Fibroblast of lung (primary cell): ENCODE measurements around the gene MARCKSL1. TPM values are rescaled to one million over a fixed set of nuclear protein-coding genes. Genes with fewer than 3 reads are reported as not detected.
A peak's percentile ranks its signal among the peaks of the same experiment; 100 is the strongest.

ENCODE experiments used
- DNase-seq, 2 donors: peaks; one replicate each; pipeline versions ENCODE4 v3.0.0 to v3.0.0-alpha.2; 2010; ENCODE audit warnings: low read depth in 2 of 2
- H2AFZ ChIP-seq: 2 replicates; pipeline ENCODE4 v1.5.1; 2012; ENCODE audit warnings: low read length, control low read depth, inconsistent platforms
- H3K27ac ChIP-seq: 2 replicates; pipeline ENCODE4 v1.5.1; 2011; ENCODE audit warnings: low read length, control low read depth; ENCODE audit not compliant: insufficient read depth
- H3K27me3 ChIP-seq: 2 replicates; pipeline ENCODE4 v1.5.1; 2011; ENCODE audit warnings: mild to moderate bottlenecking, low read length; ENCODE audit not compliant: control insufficient read depth, insufficient read depth
- H3K36me3 ChIP-seq: 2 replicates; pipeline ENCODE4 v1.5.1; 2011; ENCODE audit warnings: low read length; ENCODE audit not compliant: control insufficient read depth, insufficient read depth
- H3K4me1 ChIP-seq: 2 replicates; pipeline ENCODE4 v1.5.1; 2011; ENCODE audit warnings: low read length; ENCODE audit not compliant: control insufficient read depth, insufficient read depth; ENCODE audit errors: extremely low read depth
- H3K4me2 ChIP-seq: 2 replicates; pipeline ENCODE4 v1.5.1; 2011; ENCODE audit warnings: low read length, control low read depth; ENCODE audit not compliant: insufficient read depth; ENCODE audit errors: extremely low read depth
- H3K4me3 ChIP-seq, 4 experiments: fragments of 200-600 bp in 1 of 4; sonication (generic) in 1 of 4; replicated peaks in 1 of 4; 2 replicates each; pipeline ENCODE4 v1.5.1; 2011 to 2016; ENCODE audit warnings: low read length in 4 of 4, low read depth in 3 of 4, mild to moderate bottlenecking in 3 of 4, control low read depth in 2 of 4, inconsistent platforms in 1 of 4, mixed read lengths in 1 of 4; ENCODE audit not compliant: insufficient read depth in 1 of 4; ENCODE audit errors: control extremely low read depth in 1 of 4
- H3K79me2 ChIP-seq: 2 replicates; pipeline ENCODE4 v1.5.1; 2012; ENCODE audit warnings: mild to moderate bottlenecking, low read length, inconsistent platforms; ENCODE audit not compliant: control insufficient read depth, insufficient read depth
- H3K9ac ChIP-seq: 2 replicates; pipeline ENCODE4 v1.5.1; 2011; ENCODE audit warnings: mild to moderate bottlenecking, low read length, control low read depth; ENCODE audit not compliant: insufficient read depth
- H3K9me3 ChIP-seq: 2 replicates; pipeline ENCODE4 v1.5.1; 2012; ENCODE audit warnings: low read depth, low read length; ENCODE audit not compliant: control insufficient read depth, insufficient read depth
- H4K20me1 ChIP-seq: 2 replicates; pipeline ENCODE4 v1.5.1; 2011; ENCODE audit warnings: low read length; ENCODE audit not compliant: control insufficient read depth, insufficient read depth; ENCODE audit errors: extremely low read depth
- CTCF ChIP-seq, 2 donors: IDR thresholded peaks in 1 of 2; conservative IDR thresholded peaks in 1 of 2; 1 replicate in 1 of 2; 2 replicates in 1 of 2; pipeline ENCODE4 v1.5.1; 2011 to 2012; ENCODE audit warnings: low read length in 2 of 2, control low read depth in 1 of 2, inconsistent platforms in 1 of 2, low read depth in 1 of 2, mild to moderate bottlenecking in 1 of 2
- EZH2 ChIP-seq: IDR thresholded peaks from 2 replicates; pipeline ENCODE4 v1.5.1; 2012; ENCODE audit warnings: low read length, control low read depth, mild to moderate bottlenecking; ENCODE audit errors: missing control alignments
- polyA plus RNA-seq, 2 donors: library from polyadenylated mRNA; depleted of rRNA in 1 of 2; stranded (reverse) in 1 of 2; unstranded in 1 of 2; fragments of >200 nt; gene quantifications; 2 replicates each; pipeline ENCODE4 v1.2.1, GENCODE V29; 2011 to 2012; ENCODE audit warnings: missing spikeins in 1 of 2
- total RNA-seq: library from RNA; depleted of rRNA; stranded (reverse); fragments of >200 nt; gene quantifications from 2 replicates; pipeline ENCODE4 v1.2.1, GENCODE V29; 2014

MARCKSL1 gene
- total and polyA plus RNA-seq, 2 donors (not counting 1 experiment from before 2014, with no cell fraction given): 11.7 to 79.1 TPM

- Histone ChIP-seq H4K20me1 (no peaks in the 10 kb centered on the region), H3K9ac (peak overlapping the region; percentile 46), H3K4me3 (peak overlapping the region; percentile 38 to 71 (median 58)), H3K27ac (no peak overlapping the region), H2AFZ (no peak overlapping the region), H3K4me2 (peak overlapping the region; percentile 49), H3K27me3 (peaks cover 3% of the 10 kb centered on the region), H3K4me1 (peaks cover 5% of the 10 kb centered on the region), H3K9me3 (no peaks in the 10 kb centered on the region), H3K36me3 (peaks cover 5% of the 10 kb centered on the region), H3K79me2 (peaks cover 5% of the 10 kb centered on the region)
- peak; percentile 36 to 37 for DNase-seq
- TF ChIP-seq EZH2 (no peak), CTCF (conservative IDR thresholded peaks at IDR 0.05 in 1 of 2, IDR thresholded peaks at IDR 0.05 in 1 of 2; ENCODE audit: low read depth in 1 of 2, low read length in 2 of 2) (peak; percentile 55 to 74)
Observed at GRCh38 chr1:32334864-32335534, 1.0 kb downstream of the MARCKSL1 start.

GRCh38 chr1:32334274-32334861 lies 1.7 kb downstream of the MARCKSL1 start:
- Histone ChIP-seq H3K27ac (no peak overlapping the region), H4K20me1 (no peaks in the 10 kb centered on the region)

More at GRCh38 chr1:32334274-32334861, 1.7 kb downstream of the MARCKSL1 start:
- Histone ChIP-seq H3K4me2 (peak overlapping the region; percentile 49), H3K79me2 (peaks cover 5% of the 10 kb centered on the region), H2AFZ (no peak overlapping the region), H3K4me1 (peaks cover 5% of the 10 kb centered on the region), H3K9me3 (no peaks in the 10 kb centered on the region), H3K27me3 (peaks cover 3% of the 10 kb centered on the region), H3K9ac (no peak overlapping the region), H3K36me3 (peaks cover 5% of the 10 kb centered on the region), H3K4me3 (peak overlapping the region; percentile 38 to 71 (median 58))
- DNase-seq: no peak
- no peak for TF ChIP-seq CTCF (conservative IDR thresholded peaks at IDR 0.05 in 1 of 2, IDR thresholded peaks at IDR 0.05 in 1 of 2; ENCODE audit: low read depth in 1 of 2, low read length in 2 of 2)
- TF ChIP-seq EZH2: no peak
